Trophoblast cell (in vitro differentiated cells and primary cell): Measurements from ENCODE around the gene SUN1.

Experiments
- DNase-seq, 2 donors: peaks; one replicate each; pipeline ENCODE4 v3.0.0-alpha.2; 2016
- H2AFZ ChIP-seq: 2 replicates; pipeline ENCODE4 v1.6.1; 2013; ENCODE audit warnings: low read length, moderate library complexity, mild to moderate bottlenecking; ENCODE audit not compliant: insufficient read depth, poor library complexity
- H2AK5ac ChIP-seq: 2 replicates; pipeline ENCODE4 v1.6.1; 2013; ENCODE audit warnings: mild to moderate bottlenecking, low read length
- H2BK120ac ChIP-seq: 2 replicates; pipeline ENCODE4 v1.6.1; 2013; ENCODE audit warnings: low read length, mild to moderate bottlenecking, moderate library complexity; ENCODE audit not compliant: insufficient read depth, poor library complexity
- H2BK12ac ChIP-seq: 2 replicates; pipeline ENCODE4 v1.6.1; 2013; ENCODE audit warnings: mild to moderate bottlenecking, low read length, moderate library complexity
- H2BK5ac ChIP-seq: 2 replicates; pipeline ENCODE4 v1.6.1; 2013; ENCODE audit warnings: low read length, low read depth, moderate library complexity, mild to moderate bottlenecking; ENCODE audit not compliant: poor library complexity
- H3K14ac ChIP-seq: 2 replicates; pipeline ENCODE4 v1.6.1; 2013; ENCODE audit warnings: mild to moderate bottlenecking, low read length
- H3K18ac ChIP-seq: 2 replicates; pipeline ENCODE4 v1.6.1; 2013; ENCODE audit warnings: mild to moderate bottlenecking, low read length
- H3K23ac ChIP-seq: 2 replicates; pipeline ENCODE4 v1.6.1; 2013; ENCODE audit warnings: low read length
- H3K27ac ChIP-seq: 2 replicates; pipeline ENCODE4 v1.5.1; 2013; ENCODE audit warnings: low read depth, mild to moderate bottlenecking, inconsistent platforms, low read length, moderate library complexity
- H3K27me3 ChIP-seq: 2 replicates; pipeline ENCODE4 v1.6.1; 2013; ENCODE audit warnings: inconsistent platforms, mild to moderate bottlenecking, low read length, moderate library complexity; ENCODE audit not compliant: insufficient read depth
- H3K36me3 ChIP-seq, 2 experiments: 1 replicate in 1 of 2; 2 replicates in 1 of 2; pipeline ENCODE4 v1.6.1; 2013; ENCODE audit warnings: low read length in 2 of 2, mild to moderate bottlenecking in 2 of 2, moderate library complexity in 1 of 2; ENCODE audit not compliant: insufficient read depth in 2 of 2, control insufficient read depth in 1 of 2
- H3K4ac ChIP-seq: 2 replicates; pipeline ENCODE4 v1.6.1; 2013; ENCODE audit warnings: low read depth, mild to moderate bottlenecking, low read length, moderate library complexity
- H3K4me1 ChIP-seq, 2 experiments: 1 replicate in 1 of 2; 2 replicates in 1 of 2; pipeline ENCODE4 v1.6.1; 2013; ENCODE audit warnings: low read length in 2 of 2, mild to moderate bottlenecking in 2 of 2, moderate library complexity in 1 of 2; ENCODE audit not compliant: insufficient read depth in 2 of 2, control insufficient read depth in 1 of 2
- H3K4me2 ChIP-seq: 2 replicates; pipeline ENCODE4 v1.6.1; 2013; ENCODE audit warnings: inconsistent platforms, mild to moderate bottlenecking, low read length, moderate library complexity
- H3K4me3 ChIP-seq: 2 replicates; pipeline ENCODE4 v1.5.1; 2013; ENCODE audit warnings: mild to moderate bottlenecking, low read depth, low read length, inconsistent platforms
- H3K79me1 ChIP-seq: one replicate; pipeline ENCODE4 v1.6.1; 2013; ENCODE audit warnings: low read length
- H3K79me2 ChIP-seq: 2 replicates; pipeline ENCODE4 v1.6.1; 2013; ENCODE audit warnings: low read length, mild to moderate bottlenecking; ENCODE audit not compliant: control insufficient read depth, insufficient read depth, poor library complexity
- H3K9ac ChIP-seq: 2 replicates; pipeline ENCODE4 v1.6.1; 2013; ENCODE audit warnings: mild to moderate bottlenecking, low read length
- H3K9me3 ChIP-seq: 2 replicates; pipeline ENCODE4 v1.6.1; 2013; ENCODE audit warnings: low read depth, mild to moderate bottlenecking, control low read depth, inconsistent platforms, low read length; ENCODE audit not compliant: insufficient read depth
- H4K12ac ChIP-seq: 2 replicates; pipeline ENCODE4 v1.6.1; 2013; ENCODE audit warnings: low read depth, mild to moderate bottlenecking, low read length, moderate library complexity
- H4K8ac ChIP-seq: 2 replicates; pipeline ENCODE4 v1.6.1; 2013; ENCODE audit warnings: low read depth, mild to moderate bottlenecking, low read length, moderate library complexity
- H4K91ac ChIP-seq: one replicate; pipeline ENCODE4 v1.6.1; 2013; ENCODE audit warnings: low read depth, mild to moderate bottlenecking, low read length, moderate library complexity
- WGBS: extraction: QIAGEN DNeasy Blood & Tissue Kit; methylation state at CpG from one replicate; pipeline ENCODE4 v1.1.7; 2013; ENCODE audit warnings: missing lambda C conversion rate; ENCODE audit not compliant: insufficient read length, insufficient coverage; ENCODE audit errors: extremely low coverage; 5-methylcytosine and 5-hydroxymethylcytosine counted together

SUN1 gene

GRCh38 chr7:865921-866320 lies 33.6 kb downstream of the SUN1 start:
- H3K4me1 ChIP-seq, result no peaks in the 10 kb centered on the region
- H3K79me1 ChIP-seq, result no peaks in the 10 kb centered on the region
- no peaks in the 10 kb centered on the region for H3K79me2 ChIP-seq
- H2BK5ac ChIP-seq, result no peak overlapping the region
- no peak overlapping the region for H2BK120ac ChIP-seq
- no peak overlapping the region for H3K18ac ChIP-seq
- H3K36me3 ChIP-seq, result peaks cover 55 to 57% of the 10 kb centered on the region in 2 experiments
- peaks cover 1% of the 10 kb centered on the region for H3K9me3 ChIP-seq
- H3K14ac ChIP-seq, result no peak overlapping the region
- no peak overlapping the region for H3K27ac ChIP-seq
- H3K27me3 ChIP-seq, result no peaks in the 10 kb centered on the region
- no peak overlapping the region for H2AFZ ChIP-seq
- no peak for DNase-seq
- no peak overlapping the region for H2BK12ac ChIP-seq
- H3K4ac ChIP-seq, result no peak overlapping the region
- no peak overlapping the region for H4K8ac ChIP-seq
- H3K4me2 ChIP-seq, result no peak overlapping the region
- H2AK5ac ChIP-seq, result no peak overlapping the region
- no peak overlapping the region for H3K23ac ChIP-seq
- WGBS, result no CpG with 5 or more reads among the region's 25 CpGs
- H4K12ac ChIP-seq, result no peak overlapping the region
- no peak overlapping the region for H4K91ac ChIP-seq
- H3K4me3 ChIP-seq, result no peak overlapping the region
- no peak overlapping the region for H3K9ac ChIP-seq

GRCh38 chr7:867001-867405 lies 34.7 kb downstream of the SUN1 start:
- Histone ChIP-seq H3K36me3 (peaks cover 48 to 50% of the 10 kb centered on the region in 2 experiments), H3K9ac (no peak overlapping the region), H3K27me3 (no peaks in the 10 kb centered on the region), H2BK120ac (no peak overlapping the region), H3K23ac (no peak overlapping the region), H3K4me3 (no peak overlapping the region), H4K12ac (no peak overlapping the region), H3K4me1 (no peaks in the 10 kb centered on the region), H2AFZ (no peak overlapping the region), H2BK12ac (no peak overlapping the region), H3K27ac (no peak overlapping the region), H2BK5ac (no peak overlapping the region), H3K18ac (no peak overlapping the region), H4K91ac (no peak overlapping the region), H3K79me2 (no peaks in the 10 kb centered on the region), H4K8ac (no peak overlapping the region), H3K9me3 (peaks cover 1% of the 10 kb centered on the region), H3K14ac (no peak overlapping the region), H3K79me1 (no peaks in the 10 kb centered on the region), H2AK5ac (no peak overlapping the region), H3K4me2 (no peak overlapping the region), H3K4ac (no peak overlapping the region)
- DNase-seq, result peak in 1 of 2 donors; percentile 45
- no CpG with 5 or more reads among the region's 18 CpGs for WGBS

GRCh38 chr7:867406-868188 lies 35.3 kb downstream of the SUN1 start:
- no peak overlapping the region for H3K23ac ChIP-seq
- no peak overlapping the region for H2AFZ ChIP-seq
- H3K4ac ChIP-seq, result no peak overlapping the region
- peaks cover 51 to 53% of the 10 kb centered on the region in 2 experiments for H3K36me3 ChIP-seq
- H3K9ac ChIP-seq, result no peak overlapping the region
- no peak overlapping the region for H3K18ac ChIP-seq
- no peaks in the 10 kb centered on the region for H3K79me1 ChIP-seq
- H3K4me2 ChIP-seq, result no peak overlapping the region
- H2BK120ac ChIP-seq, result no peak overlapping the region
- H4K8ac ChIP-seq, result no peak overlapping the region
- DNase-seq, result no peak
- no peak overlapping the region for H2BK12ac ChIP-seq
- no peaks in the 10 kb centered on the region for H3K4me1 ChIP-seq
- no peak overlapping the region for H3K27ac ChIP-seq
- H2AK5ac ChIP-seq, result no peak overlapping the region
- H2BK5ac ChIP-seq, result no peak overlapping the region
- no peaks in the 10 kb centered on the region for H3K79me2 ChIP-seq
- WGBS, result no CpG with 5 or more reads among the region's 22 CpGs
- H4K12ac ChIP-seq, result no peak overlapping the region
- no peak overlapping the region for H3K4me3 ChIP-seq
- no peak overlapping the region for H4K91ac ChIP-seq
- H3K14ac ChIP-seq, result no peak overlapping the region
- H3K9me3 ChIP-seq, result peaks cover 1% of the 10 kb centered on the region
- H3K27me3 ChIP-seq, result no peaks in the 10 kb centered on the region

GRCh38 chr7:868189-868486 lies 35.9 kb downstream of the SUN1 start:
- H3K79me2 ChIP-seq, result no peaks in the 10 kb centered on the region
- no peak overlapping the region for H2BK5ac ChIP-seq
- no peaks in the 10 kb centered on the region for H3K4me1 ChIP-seq
- no peak overlapping the region for H2BK12ac ChIP-seq
- WGBS, result no CpG with 5 or more reads among the region's 17 CpGs
- no peak overlapping the region for H3K23ac ChIP-seq
- H3K79me1 ChIP-seq, result no peaks in the 10 kb centered on the region
- H3K9me3 ChIP-seq, result peaks cover 1% of the 10 kb centered on the region
- no peak overlapping the region for H4K8ac ChIP-seq
- no peak overlapping the region for H4K91ac ChIP-seq
- H3K18ac ChIP-seq, result peak overlapping the region; percentile 33
- H3K9ac ChIP-seq, result no peak overlapping the region
- no peak overlapping the region for H3K27ac ChIP-seq
- H3K36me3 ChIP-seq, result peaks cover 50 to 54% of the 10 kb centered on the region in 2 experiments
- H2BK120ac ChIP-seq, result no peak overlapping the region
- no peak overlapping the region for H3K4me3 ChIP-seq
- DNase-seq, result no peak
- H3K4ac ChIP-seq, result no peak overlapping the region
- no peak overlapping the region for H3K4me2 ChIP-seq
- no peak overlapping the region for H2AK5ac ChIP-seq
- H3K14ac ChIP-seq, result no peak overlapping the region
- H4K12ac ChIP-seq, result no peak overlapping the region
- no peaks in the 10 kb centered on the region for H3K27me3 ChIP-seq
- no peak overlapping the region for H2AFZ ChIP-seq
